ENCODE measurements around the gene AEBP2.
"Not testable (repeated sequence)": the region's sequence is repeated elsewhere in the genome, so short reads cannot be mapped to it uniquely, and the experiment has no call there.

The AEBP2 gene

GRCh38 chr12:19454837-19455236, 15.5 kb downstream of the AEBP2 start:
- peak; percentile 5 to 8 for DNase-seq
- TF ChIP-seq GATA1 (IDR thresholded peaks at IDR 0.05; ENCODE audit: low read depth, low read length) (no peak), POLR2A (IDR thresholded peaks at IDR 0.05; ENCODE audit: low read length) (no peak)

- no peak for TF ChIP-seq GATA1 (IDR thresholded peaks at IDR 0.05; ENCODE audit: low read depth, low read length)
- TF ChIP-seq POLR2A (IDR thresholded peaks at IDR 0.05; ENCODE audit: low read length) = no peak
- peak in 1 of 2 experiments; percentile 11 for DNase-seq
Observed at GRCh38 chr12:19456176-19456575, 16.9 kb downstream of the AEBP2 start.

- DNase-seq = no peak
- TF ChIP-seq GATA1 (IDR thresholded peaks at IDR 0.05; ENCODE audit: low read depth, low read length) (no peak), POLR2A (IDR thresholded peaks at IDR 0.05; ENCODE audit: low read length) (no peak)
Observed at GRCh38 chr12:19457561-19457960, 18.3 kb downstream of the AEBP2 start.

- no peak for DNase-seq
- TF ChIP-seq POLR2A (IDR thresholded peaks at IDR 0.05; ENCODE audit: low read length) (no peak), GATA1 (IDR thresholded peaks at IDR 0.05; ENCODE audit: low read depth, low read length) (no peak)
Observed at GRCh38 chr12:19458733-19459132, 19.4 kb downstream of the AEBP2 start.

GRCh38 chr12:19461999-19462398, 22.7 kb downstream of the AEBP2 start:
- TF ChIP-seq POLR2A (IDR thresholded peaks at IDR 0.05; ENCODE audit: low read length) (no peak), GATA1 (IDR thresholded peaks at IDR 0.05; ENCODE audit: low read depth, low read length) (no peak)
- DNase-seq = peak; percentile 14 to 15

- no peak for TF ChIP-seq POLR2A (IDR thresholded peaks at IDR 0.05; ENCODE audit: low read length)
- no peak for TF ChIP-seq GATA1 (IDR thresholded peaks at IDR 0.05; ENCODE audit: low read depth, low read length)
- no peak for DNase-seq
Observed at GRCh38 chr12:19462406-19462805, 23.1 kb downstream of the AEBP2 start.

- TF ChIP-seq GATA1 (IDR thresholded peaks at IDR 0.05; ENCODE audit: low read depth, low read length) (no peak), POLR2A (IDR thresholded peaks at IDR 0.05; ENCODE audit: low read length) (no peak)
- no peak for DNase-seq
Observed at GRCh38 chr12:19464192-19464580, 24.9 kb downstream of the AEBP2 start.

- no peak for DNase-seq
- TF ChIP-seq POLR2A (IDR thresholded peaks at IDR 0.05; ENCODE audit: low read length) = no peak
- no peak for TF ChIP-seq GATA1 (IDR thresholded peaks at IDR 0.05; ENCODE audit: low read depth, low read length)
Observed at GRCh38 chr12:19465711-19466110, 26.4 kb downstream of the AEBP2 start.

- TF ChIP-seq GATA1 (IDR thresholded peaks at IDR 0.05; ENCODE audit: low read depth, low read length) (no peak), POLR2A (IDR thresholded peaks at IDR 0.05; ENCODE audit: low read length) (no peak)
- no peak for DNase-seq
Observed at GRCh38 chr12:19474147-19474546, 34.9 kb downstream of the AEBP2 start.

GRCh38 chr12:19475884-19476505, 36.7 kb downstream of the AEBP2 start:
- DNase-seq = not testable (repeated sequence)

- no peak for DNase-seq
- TF ChIP-seq POLR2A (IDR thresholded peaks at IDR 0.05; ENCODE audit: low read length) (no peak), GATA1 (IDR thresholded peaks at IDR 0.05; ENCODE audit: low read depth, low read length) (no peak)
Observed at GRCh38 chr12:19477071-19477470, 37.8 kb downstream of the AEBP2 start.

GRCh38 chr12:19480459-19480858, 41.2 kb downstream of the AEBP2 start:
- peak in 1 of 2 experiments; percentile 21 for DNase-seq
- TF ChIP-seq POLR2A (IDR thresholded peaks at IDR 0.05; ENCODE audit: low read length) (no peak), GATA1 (IDR thresholded peaks at IDR 0.05; ENCODE audit: low read depth, low read length) (no peak)

GRCh38 chr12:19482036-19482435, 42.7 kb downstream of the AEBP2 start:
- TF ChIP-seq GATA1 (IDR thresholded peaks at IDR 0.05; ENCODE audit: low read depth, low read length) = no peak
- no peak for TF ChIP-seq POLR2A (IDR thresholded peaks at IDR 0.05; ENCODE audit: low read length)

GRCh38 chr12:19482551-19483109, 43.3 kb downstream of the AEBP2 start:
- DNase-seq = peak; percentile 26 to 41
- TF ChIP-seq POLR2A (IDR thresholded peaks at IDR 0.05; ENCODE audit: low read length) = no peak
- no peak for TF ChIP-seq GATA1 (IDR thresholded peaks at IDR 0.05; ENCODE audit: low read depth, low read length)

More at GRCh38 chr12:19482036-19482435, 42.7 kb downstream of the AEBP2 start:
- no peak for DNase-seq

- no peak for DNase-seq
- TF ChIP-seq POLR2A (IDR thresholded peaks at IDR 0.05; ENCODE audit: low read length) (no peak), GATA1 (IDR thresholded peaks at IDR 0.05; ENCODE audit: low read depth, low read length) (no peak)
Observed at GRCh38 chr12:19483727-19484126, 44.4 kb downstream of the AEBP2 start.
